ENCODE data around the gene L2HGDH. TPM values are rescaled to one million over a fixed set of nuclear protein-coding genes. Genes with fewer than 3 reads are reported as not detected.

Gene L2HGDH
- total RNA-seq, 1 experiment from 2014 or later: 27.8 TPM

- no peak overlapping the region for H3K4me3 ChIP-seq (ENCODE audit: low read length)
- H3F3A ChIP-seq (ENCODE audit: low read length, unreplicated experiment): no peaks in the 10 kb centered on the region
- H3K4me2 ChIP-seq (ENCODE audit: low read length): no peak overlapping the region
- H3K9me2 ChIP-seq (replicated peaks; ENCODE audit: low read length): no peaks in the 10 kb centered on the region
- H4K20me1 ChIP-seq (ENCODE audit: low read length): no peaks in the 10 kb centered on the region
- TF ChIP-seq EZH2phosphoT487 (IDR thresholded peaks at IDR 0.05; ENCODE audit: borderline replicate concordance, low read length) (no peak), EZH2 (IDR thresholded peaks at IDR 0.05; ENCODE audit: low read length, unreplicated experiment) (no peak), CTCF (conservative IDR thresholded peaks at IDR 0.05; ENCODE audit: low read depth, low read length) (no peak)
- H2AFZ ChIP-seq (ENCODE audit: low read length): no peak overlapping the region
- no peak overlapping the region for H3K27ac ChIP-seq (ENCODE audit: low read length)
- H3K36me3 ChIP-seq (ENCODE audit: low read depth, low read length): 0 out of 2 replicates have a peak, but pooled peaks cover 3% of the 10 kb centered on the region
- no peak overlapping the region for H3K9ac ChIP-seq (ENCODE audit: low read length)
- DNase-seq (no peak), ATAC-seq (no peak)
- H3K27me3 ChIP-seq (ENCODE audit: low read length): no peaks in the 10 kb centered on the region
- H3K4me1 ChIP-seq (ENCODE audit: insufficient read depth, low read length): no peaks in the 10 kb centered on the region
- BruUV-seq (replicated peaks): no TSS peak
- H3K9me3 ChIP-seq (ENCODE audit: low read length): no peaks in the 10 kb centered on the region
- no peaks in the 10 kb centered on the region for H3K79me2 ChIP-seq (ENCODE audit: low read length)
- ChIA-PET CTCF (no interaction called here), POLR2A (ENCODE audit: unreplicated experiment) (no interaction called here)
- intact Hi-C loops (cut with micrococcal nuclease): no loop called here
Measured at GRCh38 chr14:50254248-50254647, 57.8 kb downstream of the L2HGDH start.

DNA sequence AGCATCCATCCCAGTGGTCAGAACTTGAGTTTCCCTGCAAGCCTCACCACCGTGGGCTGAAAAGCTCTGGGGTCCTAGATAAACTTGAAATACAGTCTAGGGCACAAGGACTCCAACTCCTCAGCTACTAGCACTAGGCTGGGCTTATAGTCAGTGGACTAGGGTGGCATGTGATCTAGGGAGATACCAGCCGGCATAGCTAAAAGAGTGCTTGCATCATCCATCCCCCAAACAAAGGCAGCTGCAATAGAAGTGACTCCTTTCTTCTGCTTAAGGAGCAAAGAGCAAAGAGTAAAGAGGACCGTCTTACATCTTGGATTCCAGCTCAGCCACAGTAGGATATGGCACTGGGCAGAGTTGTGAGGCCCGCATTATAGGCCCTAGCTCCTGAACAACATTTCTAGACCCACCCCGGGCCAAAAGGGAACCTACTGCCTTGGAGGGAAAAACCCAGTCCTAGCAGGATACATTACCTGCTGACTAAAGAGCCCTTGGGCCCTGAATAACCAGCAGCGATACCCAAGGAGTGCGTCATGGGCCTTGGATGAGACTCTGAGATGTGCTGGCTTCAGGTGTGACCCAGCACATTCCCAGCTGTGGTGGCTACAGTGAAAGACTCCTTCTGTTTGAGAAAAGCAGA lies 62.8 kb downstream of the L2HGDH start:
- CTCF ChIA-PET: interaction anchor here (0.6 kb wide), 1 partner anchor 1402 kb away, joined by 6 read pairs; the partner anchor contains the start of gene FRMD6

More for the DNA sequence above, 62.8 kb downstream of the L2HGDH start:
- no peaks in the 10 kb centered on the region for H3K4me1 ChIP-seq (ENCODE audit: insufficient read depth, low read length)
- H3K79me2 ChIP-seq (ENCODE audit: low read length): no peaks in the 10 kb centered on the region
- H3K4me2 ChIP-seq (ENCODE audit: low read length): no peak overlapping the region
- H2AFZ ChIP-seq (ENCODE audit: low read length): no peak overlapping the region
- no peak overlapping the region for H3K9ac ChIP-seq (ENCODE audit: low read length)
- no peak overlapping the region for H3K4me3 ChIP-seq (ENCODE audit: low read length)
- H3F3A ChIP-seq (ENCODE audit: low read length, unreplicated experiment): no peaks in the 10 kb centered on the region
- BruUV-seq (replicated peaks): no TSS peak
- intact Hi-C loops (cut with micrococcal nuclease): no loop called here
- TF ChIP-seq EZH2phosphoT487 (IDR thresholded peaks at IDR 0.05; ENCODE audit: borderline replicate concordance, low read length) (no peak), CTCF (conservative IDR thresholded peaks at IDR 0.05; ENCODE audit: low read depth, low read length) (no peak), EZH2 (IDR thresholded peaks at IDR 0.05; ENCODE audit: low read length, unreplicated experiment) (no peak)
- H3K27me3 ChIP-seq (ENCODE audit: low read length): no peaks in the 10 kb centered on the region
- no peaks in the 10 kb centered on the region for H3K9me3 ChIP-seq (ENCODE audit: low read length)
- no peaks in the 10 kb centered on the region for H4K20me1 ChIP-seq (ENCODE audit: low read length)
- H3K36me3 ChIP-seq (ENCODE audit: low read depth, low read length): 0 out of 2 replicates have a peak, but pooled peaks cover 6% of the 10 kb centered on the region
- H3K9me2 ChIP-seq (replicated peaks; ENCODE audit: low read length): no peaks in the 10 kb centered on the region
- ATAC-seq (no peak), DNase-seq (no peak)
- POLR2A ChIA-PET (ENCODE audit: unreplicated experiment): no interaction called here
- no peak overlapping the region for H3K27ac ChIP-seq (ENCODE audit: low read length)

All from PC-3 (cell line).